GM10847 (cell line): Measurements from ENCODE around the gene MRPL40.

Experiments used
- POLR2A ChIP-seq: IDR thresholded peaks from 2 replicates; pipeline ENCODE4 v1.6.1; 2011; ENCODE audit not compliant: insufficient read length; ENCODE audit errors: extremely low read depth

Gene MRPL40

GRCh38 chr22:19463008-19463407, 30.7 kb downstream of the MRPL40 start:
- TF ChIP-seq POLR2A, result no peak

- no peak for TF ChIP-seq POLR2A
Observed at GRCh38 chr22:19463491-19464469, 31.4 kb downstream of the MRPL40 start.

DNA sequence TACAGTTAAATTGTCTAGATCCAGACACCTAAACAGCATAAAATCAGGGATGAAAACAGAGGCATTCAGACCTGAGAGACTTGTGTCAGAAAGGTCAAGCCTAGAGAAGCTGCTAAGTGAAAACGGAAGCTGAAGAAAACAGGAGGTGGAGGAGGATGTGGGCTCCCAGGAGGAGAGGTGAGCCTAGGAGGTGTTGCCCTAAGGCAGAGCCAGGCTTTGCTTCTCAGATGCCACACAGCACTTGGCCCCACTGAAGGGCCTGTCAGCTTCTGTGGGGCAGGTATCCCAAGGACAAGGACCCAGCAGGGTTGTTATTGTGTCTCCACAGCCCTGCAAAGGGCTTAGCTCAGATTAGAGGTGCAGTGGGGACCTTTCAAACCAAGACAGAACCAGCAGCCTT, 32.2 kb downstream of the MRPL40 start:
- no peak for TF ChIP-seq POLR2A

DNA sequence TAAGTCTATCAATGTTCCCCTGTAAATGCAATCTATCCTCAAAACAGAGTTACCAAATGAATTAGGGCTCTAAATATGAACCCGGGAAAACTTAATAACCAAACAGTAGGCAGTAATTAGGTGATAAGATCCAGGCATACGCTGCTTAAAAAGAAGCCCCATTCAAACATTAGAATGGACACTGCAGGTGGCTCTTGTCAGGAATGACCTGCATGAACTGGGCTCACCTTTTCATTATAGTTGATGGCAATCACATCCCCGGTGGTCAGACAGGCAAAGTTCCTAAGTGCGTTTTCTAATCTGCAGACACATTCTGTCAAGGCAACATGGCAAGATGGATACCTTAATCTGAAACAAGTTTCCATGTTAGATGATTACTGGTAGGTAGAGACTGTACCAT, 32.6 kb downstream of the MRPL40 start:
- no peak for TF ChIP-seq POLR2A

- TF ChIP-seq POLR2A, result no peak
Observed at GRCh38 chr22:19466126-19466716, 33.9 kb downstream of the MRPL40 start.

DNA sequence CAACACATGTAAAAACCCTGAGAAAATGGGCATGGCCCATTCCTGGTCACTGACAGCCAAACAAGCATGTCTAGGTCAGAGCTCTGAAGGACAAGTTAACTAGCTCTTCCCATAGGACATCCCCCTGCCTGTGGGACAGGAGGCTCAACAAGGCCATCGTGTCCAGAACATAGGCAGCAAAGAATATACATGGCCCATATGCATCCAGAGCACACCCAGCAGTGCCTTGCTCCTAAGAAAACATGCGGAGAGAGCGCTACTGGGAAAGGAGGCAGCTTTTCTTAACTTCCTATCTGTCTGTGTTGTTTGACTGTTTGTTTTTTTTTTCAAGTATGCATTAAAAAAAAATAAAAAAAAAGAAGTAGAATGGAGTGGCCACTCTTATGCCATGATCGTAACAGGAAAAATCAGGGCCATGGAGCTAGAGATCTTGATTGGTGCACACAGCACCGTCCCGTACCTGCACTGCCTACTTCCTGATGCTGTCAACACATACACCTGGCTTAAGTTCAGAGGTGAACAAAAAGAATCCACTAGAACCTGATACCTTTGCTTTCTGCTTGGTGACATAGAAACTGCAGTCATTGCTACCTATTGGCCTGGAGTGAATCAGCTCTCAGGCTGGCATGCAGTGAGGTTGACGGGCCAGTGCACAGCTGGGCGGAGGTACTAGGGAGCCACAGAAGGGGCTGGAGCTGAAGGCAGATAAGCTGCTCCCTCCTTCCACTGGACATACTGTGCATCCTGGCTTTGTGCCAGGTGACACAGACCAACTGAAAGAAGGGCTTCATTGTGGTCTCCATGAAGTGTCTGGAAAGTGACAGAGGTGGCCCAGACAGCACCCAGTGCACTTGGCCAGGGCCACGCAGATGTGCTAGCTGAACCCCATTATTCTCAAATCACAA, 34.8 kb downstream of the MRPL40 start:
- no peak for TF ChIP-seq POLR2A

GRCh38 chr22:19467912-19468311, 35.6 kb downstream of the MRPL40 start:
- no peak for TF ChIP-seq POLR2A

- no peak for TF ChIP-seq POLR2A
Observed at GRCh38 chr22:19469421-19469820, 37.1 kb downstream of the MRPL40 start.

- TF ChIP-seq POLR2A, result no peak
Observed at GRCh38 chr22:19470010-19470409, 37.7 kb downstream of the MRPL40 start.

- TF ChIP-seq POLR2A, result no peak
Observed at GRCh38 chr22:19471572-19471971, 39.2 kb downstream of the MRPL40 start.

DNA sequence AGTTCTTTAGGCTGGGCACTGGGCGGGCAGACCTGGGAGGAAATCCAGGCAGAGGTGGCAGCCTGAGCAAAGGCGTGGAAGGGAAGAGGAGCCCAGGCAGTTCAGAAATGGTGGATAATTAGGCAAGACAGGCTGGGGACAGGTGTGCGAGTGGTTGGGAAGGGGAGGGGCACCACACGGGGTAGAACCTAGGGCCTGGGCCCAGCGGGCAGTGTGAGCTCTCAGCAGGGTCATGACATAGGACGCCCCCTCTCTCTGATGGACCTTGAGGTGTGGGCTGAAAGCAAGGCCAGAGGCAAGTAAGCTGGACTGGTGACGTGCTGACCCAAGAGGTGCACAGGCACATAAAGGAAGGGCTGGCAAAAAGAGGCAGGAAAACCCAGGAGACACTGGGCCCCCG, 39.9 kb downstream of the MRPL40 start:
- no peak for TF ChIP-seq POLR2A

- TF ChIP-seq POLR2A, result no peak
Observed at GRCh38 chr22:19473578-19473977, 41.2 kb downstream of the MRPL40 start.

DNA sequence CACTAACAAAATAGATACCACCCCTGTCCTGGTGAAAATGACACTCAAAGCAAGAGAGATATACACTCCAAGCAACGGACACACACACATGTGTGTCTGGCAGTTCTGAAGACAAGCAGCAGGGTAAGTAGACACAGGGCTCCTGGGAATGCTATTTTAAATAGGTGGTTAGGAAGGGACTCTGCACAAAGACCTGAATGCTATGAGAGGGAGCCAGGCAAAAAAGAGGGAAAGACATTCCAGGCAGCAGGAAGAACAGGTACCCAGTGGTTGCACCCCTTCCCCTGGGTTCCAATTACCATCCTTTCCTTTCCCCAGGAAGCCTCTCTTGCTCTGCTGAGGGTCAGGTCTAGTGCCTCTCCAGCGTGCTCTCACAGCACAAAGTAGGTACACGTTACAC, 43.7 kb downstream of the MRPL40 start:
- TF ChIP-seq POLR2A, result no peak

DNA sequence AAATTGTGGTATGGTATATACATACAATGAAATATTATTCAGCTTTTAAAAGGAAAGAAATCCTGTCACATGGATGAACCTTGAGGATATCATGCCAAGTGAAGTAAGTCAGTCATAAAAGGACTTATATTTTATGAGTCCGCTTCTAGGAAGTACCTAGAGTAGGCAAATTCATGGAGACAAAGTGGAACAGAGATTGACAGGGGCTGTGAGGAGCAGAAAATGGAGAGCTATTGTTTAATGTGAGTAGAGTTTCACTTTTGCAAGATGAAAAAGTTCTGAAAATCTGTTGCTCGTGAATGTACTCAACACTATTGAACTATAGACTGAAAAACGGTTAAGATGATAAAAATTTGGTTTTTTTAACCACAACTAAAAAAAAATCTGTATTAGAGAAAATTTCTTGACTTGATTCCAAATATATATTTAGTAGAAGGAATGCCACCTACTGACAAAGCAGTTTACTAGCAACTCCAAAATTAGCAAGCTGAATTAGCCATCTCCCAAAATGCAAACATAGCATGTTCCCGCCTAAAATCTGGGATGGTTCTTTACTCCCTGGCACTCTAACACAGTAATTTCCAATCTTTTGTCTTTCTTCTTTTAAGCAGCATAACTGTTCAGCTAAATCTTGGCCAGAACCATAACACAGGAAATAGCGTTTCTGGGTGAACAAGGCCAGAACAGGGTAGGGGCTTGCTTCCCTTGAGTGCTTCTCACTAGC, 45.1 kb downstream of the MRPL40 start:
- no peak for TF ChIP-seq POLR2A
